M059J (cell line): ENCODE results near the gene MAML3. TPM values are rescaled to one million over a fixed set of nuclear protein-coding genes. Genes with fewer than 3 reads are reported as not detected.

Source experiments
- DNase-seq: peaks from one replicate; pipeline ENCODE4 v3.0.0-alpha.2; 2012; ENCODE audit warnings: low read depth
- total RNA-seq: library from RNA; depleted of rRNA; stranded (reverse); fragments of >200 nt; shearing (Covaris generic); gene quantifications from 2 replicates; pipeline ENCODE4 v1.2.3, GENCODE V29; 2014

The MAML3 gene
- total RNA-seq, 1 experiment from 2014 or later = 1.6 TPM

DNA sequence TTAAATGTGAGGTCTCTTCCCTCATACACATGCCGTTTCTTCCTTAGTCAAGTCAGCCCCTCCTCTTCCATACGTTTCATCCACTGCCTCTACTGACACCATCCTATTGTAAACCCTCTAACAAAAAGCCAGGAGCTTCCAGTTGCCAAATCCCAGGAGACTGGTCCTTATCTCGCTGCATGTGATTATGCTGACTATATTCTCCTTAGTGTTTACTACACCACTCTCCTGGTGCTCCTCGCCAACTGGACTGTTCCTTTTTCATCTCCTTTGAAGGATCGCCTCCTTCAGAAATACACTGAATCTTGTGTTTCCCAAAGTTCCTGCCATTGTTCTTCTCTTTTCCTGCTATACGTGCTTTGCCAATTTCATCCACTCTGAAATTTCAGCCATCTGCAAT is 27.7 kb downstream of the MAML3 start:
- DNase-seq = no peak

DNA sequence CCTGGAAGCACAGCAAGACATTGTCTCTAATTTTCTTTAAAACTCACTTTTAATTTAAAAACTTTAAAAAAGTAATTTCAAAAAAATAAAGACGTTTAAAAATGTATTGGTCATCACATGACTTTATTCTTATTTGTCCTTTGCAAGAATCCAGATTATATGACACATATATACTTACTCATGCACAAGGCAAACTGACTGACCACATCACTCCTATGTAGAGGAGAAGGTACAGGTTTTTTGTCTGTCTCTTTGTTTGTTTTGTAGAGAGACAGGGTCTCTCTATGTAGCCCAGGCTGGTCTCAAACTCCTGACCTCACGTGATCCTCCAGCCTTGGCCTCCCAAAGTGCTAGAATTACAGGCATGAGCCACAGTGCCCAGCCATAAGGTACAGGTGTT is 28.6 kb downstream of the MAML3 start:
- DNase-seq = no peak

DNA sequence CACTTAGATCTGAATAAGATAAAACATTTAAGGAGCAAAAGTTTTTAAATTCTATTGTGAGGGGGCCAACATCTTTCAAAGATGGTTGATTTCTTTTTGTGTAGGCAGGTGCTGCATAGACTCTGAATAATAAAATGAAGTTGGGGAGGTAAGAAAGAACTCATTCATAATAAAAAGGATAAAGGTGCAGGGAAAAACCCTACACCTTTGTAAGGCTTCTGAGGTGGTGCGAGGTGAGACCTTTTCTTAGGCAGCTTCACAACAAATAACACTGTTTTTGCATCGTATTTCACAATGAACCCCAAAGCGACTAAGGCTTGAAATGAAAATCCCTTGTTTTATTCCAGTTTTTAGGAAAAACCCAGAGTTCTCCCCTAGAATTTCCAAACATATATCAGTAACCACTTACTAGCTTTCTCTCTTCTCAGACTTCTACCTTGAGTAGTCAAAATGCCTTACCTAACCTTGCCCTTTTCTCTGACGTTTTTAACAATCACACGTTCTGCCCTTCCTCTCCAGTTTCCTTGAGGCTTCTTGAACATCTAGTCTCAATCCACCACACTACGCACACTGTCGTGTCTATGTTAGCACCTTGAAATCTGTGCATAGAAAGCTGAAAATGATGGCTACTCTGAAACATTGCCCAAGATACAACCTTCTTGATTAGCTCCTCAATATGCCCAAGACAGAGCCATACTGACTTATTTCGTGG is 30.2 kb downstream of the MAML3 start:
- no peak for DNase-seq

DNA sequence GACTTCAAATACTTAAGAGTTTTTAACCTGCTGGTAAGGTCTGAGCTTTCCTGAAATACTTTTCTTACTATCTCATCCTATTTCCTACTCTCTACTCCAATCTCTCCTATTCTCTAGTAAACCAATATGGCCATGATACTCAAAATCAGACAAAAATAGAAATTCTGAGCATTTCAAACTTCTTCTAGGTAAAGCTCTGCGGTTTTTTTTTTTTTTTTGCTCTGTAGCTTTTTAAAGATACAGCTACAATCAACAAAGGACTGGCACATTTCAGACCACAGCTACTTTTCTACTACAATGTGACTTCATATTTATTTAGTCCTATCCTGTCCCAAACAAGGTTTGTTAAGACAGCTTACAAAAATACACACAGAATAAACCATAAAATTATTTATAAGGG is 31.1 kb downstream of the MAML3 start:
- no peak for DNase-seq

DNA sequence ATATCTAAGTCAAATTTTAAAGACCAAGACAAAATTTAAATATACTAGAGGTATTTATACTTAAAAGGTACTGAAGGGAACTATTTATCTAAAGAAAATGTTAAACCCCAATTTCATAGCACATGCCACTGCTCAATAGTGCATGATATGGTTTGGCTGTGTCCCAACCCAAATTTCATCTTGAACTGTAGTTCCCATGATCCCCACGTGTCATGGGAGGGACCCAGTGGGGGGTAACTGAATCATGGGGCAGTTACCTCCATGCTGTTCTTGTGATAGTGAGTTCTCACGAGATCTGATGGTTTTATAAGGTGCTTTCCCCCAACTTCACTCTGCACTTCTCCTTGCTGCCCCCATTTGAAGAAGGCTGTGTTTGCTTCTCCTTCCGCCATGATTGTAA is 32.3 kb downstream of the MAML3 start:
- DNase-seq = no peak

DNA sequence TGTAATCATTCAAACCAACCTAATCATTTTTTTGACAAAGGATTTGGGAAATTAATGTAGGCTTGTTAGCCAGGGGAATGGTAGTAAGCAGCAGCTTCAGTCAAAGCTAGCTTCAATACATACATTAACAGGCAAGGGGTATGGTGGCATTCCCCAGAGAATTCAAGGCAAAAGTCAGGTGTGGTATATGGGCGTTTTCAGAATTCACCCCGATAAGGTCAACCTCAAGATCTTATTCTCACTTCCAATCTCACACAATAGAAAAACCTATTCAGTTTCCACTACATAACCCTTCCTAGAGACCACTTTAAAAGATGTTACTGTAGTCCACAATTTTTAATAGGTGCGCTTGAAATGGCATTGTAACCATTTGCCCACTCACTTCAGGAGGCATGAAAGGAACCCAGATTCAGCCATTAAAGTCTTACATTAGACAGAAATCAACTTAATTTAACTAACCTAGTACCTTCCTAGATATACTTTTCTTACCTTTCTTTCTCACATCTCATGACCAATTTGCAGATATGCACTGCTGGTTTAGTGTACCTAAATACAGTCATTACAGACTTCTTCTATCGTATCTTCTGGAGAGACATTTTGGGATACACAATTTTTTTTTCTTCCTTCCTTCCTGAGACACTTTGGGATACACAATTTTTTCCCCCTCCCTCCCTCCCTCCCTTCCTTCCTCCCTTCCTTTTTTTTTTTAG is 34.9 kb downstream of the MAML3 start:
- DNase-seq = no peak

DNA sequence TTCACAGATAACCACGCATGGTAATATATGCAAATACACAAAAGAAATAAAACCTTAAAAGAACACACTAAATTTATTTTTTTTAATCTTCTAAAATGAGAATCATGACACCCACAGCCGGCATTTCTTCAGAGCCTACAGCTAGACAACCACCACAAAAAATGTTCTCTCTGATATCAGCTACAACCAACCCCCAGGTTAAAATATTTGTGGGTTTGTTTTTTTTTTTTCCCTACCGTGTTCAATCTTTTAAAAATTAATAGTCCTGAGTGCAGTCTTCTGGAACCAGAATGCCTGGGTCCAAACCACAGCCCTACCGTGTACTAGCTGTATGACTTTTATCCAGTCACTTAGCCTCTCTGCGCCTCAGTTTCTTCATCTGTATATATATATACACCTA is 36.0 kb downstream of the MAML3 start:
- DNase-seq = no peak

DNA sequence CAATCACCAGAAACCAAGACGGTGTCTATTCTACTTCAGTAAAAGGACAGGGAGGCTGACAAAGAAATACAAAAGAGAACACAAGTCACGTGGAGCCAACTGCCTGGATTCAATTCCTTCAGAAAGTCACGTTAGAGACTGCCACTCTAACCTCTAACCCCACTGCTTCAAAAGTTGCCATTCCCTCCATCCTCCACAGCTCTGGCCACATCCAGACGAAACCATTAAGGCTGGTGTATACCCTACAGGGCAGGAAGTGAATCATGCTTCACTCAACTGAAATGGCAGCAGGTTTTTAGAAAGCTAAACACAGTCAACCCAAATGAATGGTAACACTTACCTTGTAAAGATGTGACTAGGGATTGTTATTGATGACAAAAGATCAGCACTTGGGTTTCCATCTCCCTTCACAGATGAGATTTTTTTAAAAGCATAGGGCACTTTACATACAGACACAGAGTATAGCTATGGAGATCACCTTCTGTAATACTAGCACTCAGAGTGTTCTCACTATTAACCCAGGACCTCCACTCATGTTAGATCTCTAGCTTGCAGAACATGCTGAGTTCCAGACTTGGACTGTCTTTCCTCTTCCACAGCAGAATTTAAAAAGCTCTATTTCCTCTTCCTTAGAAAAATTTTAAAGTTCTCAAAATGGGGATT is 37.4 kb downstream of the MAML3 start:
- DNase-seq = peak; percentile 83

DNA sequence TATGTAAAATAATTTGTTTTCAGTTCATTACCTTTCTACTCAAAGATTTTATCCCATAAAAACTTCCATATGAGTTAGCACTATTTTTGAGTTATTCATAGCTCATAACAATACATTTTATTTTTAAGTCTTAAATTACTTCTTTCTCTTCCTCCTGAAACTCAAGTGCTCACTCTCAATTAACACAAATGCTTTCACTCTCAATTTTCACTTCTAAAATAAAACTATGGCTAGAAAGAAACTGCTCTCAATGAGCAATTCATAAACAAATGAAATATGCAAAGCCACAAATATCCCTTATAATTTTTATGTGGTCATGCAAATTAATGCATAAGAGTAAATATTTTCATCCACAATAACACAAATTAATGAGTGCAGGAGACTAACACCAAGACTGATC is 38.8 kb downstream of the MAML3 start:
- DNase-seq = no peak

DNA sequence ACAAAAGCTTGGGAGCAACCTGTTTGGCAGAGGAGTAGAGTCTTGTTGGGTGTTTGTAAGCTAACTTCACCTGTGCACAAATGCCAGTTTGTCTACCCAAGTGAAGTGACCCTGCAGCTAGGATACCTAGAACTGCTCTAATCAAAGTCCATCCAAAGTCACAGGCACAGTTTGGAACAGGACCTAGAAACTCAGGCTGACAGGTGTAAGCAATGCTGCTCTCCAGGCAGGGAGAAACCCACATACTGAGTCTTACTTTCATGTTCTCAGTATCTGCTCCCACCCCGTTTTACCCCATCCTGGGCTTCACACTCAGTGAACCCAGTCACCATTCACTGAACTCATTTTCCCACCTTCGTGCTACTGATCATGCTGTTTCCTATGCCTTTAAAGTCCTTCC is 40.3 kb downstream of the MAML3 start:
- DNase-seq = no peak

DNA sequence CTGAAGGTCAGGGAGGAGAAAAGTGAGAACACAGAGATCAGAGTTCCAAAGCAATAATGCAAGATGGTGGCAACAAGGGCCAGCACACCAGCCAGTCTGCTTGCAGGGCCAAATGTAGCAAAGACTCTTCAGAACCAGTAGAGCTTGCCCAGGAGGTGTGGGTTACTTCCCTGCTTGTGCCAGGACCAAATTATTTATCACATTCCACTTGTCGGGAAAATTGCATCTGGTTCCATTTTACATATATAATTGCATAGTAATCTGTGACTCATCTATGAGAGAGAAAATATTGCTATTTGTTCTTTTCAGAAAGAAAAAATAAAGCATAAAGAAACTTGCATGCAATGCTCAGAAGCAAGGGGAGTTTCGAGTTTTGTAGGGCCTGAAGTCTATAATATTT is 41.4 kb downstream of the MAML3 start:
- no peak for DNase-seq

DNA sequence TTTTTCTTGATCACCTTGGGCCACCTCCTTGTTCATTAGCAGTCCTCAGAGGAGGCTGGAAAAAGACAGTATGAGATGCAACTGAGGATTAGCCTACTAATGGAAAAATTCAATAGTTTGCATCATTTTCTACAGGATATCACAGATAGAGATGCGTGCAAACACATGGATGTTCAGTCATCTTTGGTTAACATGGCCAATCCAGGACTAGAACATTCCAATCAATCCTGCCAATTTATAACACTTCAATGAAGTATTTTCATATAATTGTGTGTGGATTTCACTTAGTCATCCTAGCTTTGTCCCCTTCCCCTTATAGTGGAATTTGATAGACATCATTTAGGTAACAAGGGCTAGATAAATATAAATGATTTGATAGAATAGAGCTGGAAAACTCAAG is 42.7 kb downstream of the MAML3 start:
- DNase-seq = no peak

DNA sequence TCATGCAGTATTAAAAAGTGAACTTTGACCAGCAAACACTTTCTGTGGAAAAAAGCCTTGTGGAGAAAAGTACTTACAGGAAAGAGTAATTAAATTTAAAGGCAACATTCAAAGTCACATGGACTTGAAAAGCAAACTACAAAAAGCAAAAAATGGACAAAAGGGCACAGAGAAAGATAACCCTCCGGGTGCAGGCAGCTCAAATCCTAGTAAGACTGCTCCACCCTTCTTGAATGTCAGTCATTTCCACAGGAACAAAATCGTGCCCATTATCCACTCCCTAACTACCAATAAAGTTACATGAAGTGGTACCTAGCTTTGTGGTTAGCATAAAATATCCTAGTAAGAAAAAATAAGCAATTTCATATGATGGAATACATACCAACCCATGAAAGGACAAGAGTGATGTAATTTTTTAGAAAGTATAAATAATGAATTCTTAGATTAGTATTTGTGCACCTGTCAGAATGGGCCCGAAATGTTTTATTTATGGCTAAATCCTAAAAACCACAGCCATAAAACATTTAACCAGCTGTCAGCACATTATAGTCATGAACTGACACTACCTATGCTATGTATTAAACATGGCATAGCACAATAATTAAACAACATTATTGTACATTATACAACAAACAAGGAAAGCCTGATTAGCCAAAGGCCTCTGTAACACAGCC is 43.3 kb downstream of the MAML3 start:
- DNase-seq = no peak

DNA sequence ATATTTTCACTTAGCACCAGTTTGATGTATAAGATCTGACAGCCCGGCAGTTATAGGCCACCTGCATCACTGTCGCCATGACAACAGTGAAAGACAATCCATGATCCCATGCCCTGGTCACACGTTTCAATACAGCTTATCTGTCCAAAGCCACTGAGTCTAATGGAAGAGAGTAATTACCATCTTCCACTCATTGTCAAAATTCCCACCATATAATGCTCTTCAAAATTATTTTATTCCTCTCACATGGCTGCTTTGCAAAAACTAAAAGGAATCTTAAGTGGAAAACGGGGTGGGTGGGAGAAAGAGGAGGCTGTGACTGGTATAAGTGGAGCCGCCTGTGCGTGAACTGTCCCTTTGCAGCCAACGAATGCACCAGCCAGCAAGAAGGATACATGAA is 44.2 kb downstream of the MAML3 start:
- DNase-seq = no peak

DNA sequence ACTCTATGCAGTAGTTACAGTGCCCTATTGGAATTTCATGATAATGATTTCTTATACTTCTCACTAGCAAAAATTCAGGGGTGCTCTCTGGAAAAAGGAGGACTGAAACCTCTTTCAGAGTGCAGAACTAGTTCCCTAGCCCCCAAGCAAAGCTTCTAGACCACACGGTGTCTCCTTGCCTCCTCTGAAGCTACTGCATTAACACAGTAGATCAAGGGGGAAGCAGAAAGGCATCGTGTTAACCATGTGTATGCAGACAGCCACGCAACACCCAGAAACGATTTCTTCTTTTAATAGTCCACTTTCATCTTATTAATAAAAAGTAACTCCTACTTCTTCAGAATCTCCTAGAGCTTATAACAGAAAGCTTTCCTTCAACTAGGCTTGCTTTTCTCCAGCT is 44.7 kb downstream of the MAML3 start:
- no peak for DNase-seq

DNA sequence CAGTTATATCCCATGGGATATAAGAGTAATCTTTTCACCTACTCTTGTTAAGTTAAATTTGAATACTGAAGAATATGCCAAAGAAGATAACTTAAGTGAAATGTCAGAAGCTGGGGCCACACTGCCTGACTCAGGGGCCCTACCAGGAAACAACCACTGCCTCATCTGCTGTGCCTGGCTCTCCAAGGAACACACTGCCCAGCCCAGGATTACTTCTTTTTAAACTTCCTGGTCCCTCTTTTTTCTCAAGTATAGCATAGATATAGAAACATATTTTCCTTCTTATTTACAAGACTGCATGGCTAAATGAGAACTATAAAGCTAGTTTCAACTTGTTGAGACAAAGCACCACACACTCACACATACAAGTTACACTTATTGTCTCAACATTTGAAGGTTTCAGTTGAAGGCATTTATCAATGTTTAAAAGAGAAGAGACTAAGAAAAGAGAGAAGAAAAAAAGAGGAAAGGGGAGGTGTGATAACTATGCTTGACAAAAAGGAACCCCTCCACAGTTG is 45.2 kb downstream of the MAML3 start:
- no peak for DNase-seq

DNA sequence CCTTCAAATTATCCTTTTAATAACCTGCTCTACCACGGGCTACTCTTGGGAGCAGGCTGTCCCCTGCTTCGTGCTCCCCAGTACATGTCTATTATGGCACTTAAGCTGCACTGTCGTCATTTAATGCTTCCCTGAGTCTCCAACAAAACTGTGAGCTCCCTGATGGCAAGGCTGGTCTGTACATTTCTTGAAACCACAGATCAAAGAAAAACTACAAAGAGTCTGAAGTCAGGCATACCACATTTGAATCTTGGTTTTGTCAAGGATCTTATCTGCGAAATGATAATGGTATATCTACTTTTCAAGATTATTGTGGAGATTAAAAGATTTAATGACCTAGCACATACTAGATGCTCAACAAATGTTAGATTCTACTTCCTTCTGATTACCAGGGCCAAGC is 45.7 kb downstream of the MAML3 start:
- no peak for DNase-seq

DNA sequence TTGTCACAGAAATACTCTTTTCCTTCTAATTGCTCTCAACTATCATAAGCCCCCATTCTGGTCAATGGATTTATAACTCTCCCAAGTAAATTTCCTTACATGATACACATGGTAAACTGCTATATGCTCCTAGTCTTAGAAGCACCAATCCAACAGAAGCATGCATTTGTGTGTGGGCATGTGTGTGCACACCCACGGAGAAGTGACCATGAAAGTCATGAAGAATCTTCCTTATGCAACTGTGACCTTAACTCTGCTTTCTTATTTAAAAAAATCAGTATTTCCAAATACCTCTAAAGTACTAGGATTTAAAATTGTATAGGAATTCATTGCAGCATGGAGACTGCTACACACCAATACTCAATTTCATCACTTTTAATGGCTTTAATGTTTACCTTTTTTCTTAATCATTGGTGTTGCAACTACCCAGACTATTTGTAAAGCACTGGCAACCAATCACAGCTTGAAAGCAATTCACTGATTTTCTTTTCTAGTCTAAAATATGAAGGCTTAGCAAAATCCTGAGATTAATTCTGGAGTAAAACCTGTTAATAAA is 47.6 kb downstream of the MAML3 start:
- no peak for DNase-seq

DNA sequence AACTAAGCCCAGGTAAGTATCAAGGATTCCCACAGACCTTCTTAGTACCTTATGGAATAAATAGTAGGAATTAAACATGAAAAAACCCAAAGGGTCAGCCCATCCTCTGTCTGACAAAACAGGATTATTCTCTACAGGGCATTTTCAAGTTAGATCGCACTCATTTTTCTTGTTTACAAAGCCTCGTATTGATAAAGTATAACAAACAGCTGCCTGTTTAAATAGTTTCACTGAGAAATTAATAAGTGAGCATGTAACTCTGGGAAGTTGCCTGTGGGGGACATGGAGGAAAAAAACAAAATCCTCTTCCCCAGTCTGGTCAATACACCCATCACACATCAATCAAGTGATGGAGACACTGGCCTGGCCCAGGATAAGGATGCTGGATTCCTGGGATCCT is 48.5 kb downstream of the MAML3 start:
- no peak for DNase-seq

DNA sequence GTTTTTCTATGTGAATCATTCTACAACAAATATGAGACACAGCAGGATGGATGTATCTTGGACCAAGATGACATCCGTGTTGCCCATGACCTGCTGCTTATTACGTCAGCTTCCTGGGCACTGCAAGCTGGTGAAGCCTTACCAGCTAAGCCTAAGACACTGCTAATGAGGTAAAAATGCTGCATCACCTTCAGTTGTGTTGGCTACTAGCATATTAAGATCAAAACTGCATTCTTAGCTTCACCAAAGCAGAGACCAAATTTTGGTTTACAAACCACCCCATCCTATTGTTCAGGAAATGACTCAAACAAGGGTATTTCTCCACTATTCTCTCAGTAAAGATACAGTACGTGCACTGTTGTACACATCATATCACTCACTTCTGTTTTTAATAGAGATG is 50.3 kb downstream of the MAML3 start:
- DNase-seq = peak; percentile 82

DNA sequence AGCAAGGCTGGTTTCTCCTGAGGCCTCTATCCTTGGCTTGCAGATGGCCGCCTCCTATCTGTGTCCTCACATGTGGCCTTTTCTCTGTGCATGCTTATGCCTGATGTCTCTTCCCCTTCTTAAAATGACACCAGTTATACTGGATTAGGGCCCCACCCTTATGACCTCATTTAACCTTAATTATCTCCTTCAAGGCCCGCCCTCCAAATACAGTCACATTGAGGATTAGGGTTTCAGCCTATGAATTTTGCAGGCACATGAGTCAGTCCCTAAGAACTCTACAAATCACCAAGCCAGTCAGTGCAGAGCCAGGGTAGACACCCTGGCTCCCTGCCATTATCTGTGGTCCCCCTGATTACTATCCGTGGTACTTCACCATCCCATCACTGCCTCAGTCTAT is 51.6 kb downstream of the MAML3 start:
- peak; percentile 41 for DNase-seq

DNA sequence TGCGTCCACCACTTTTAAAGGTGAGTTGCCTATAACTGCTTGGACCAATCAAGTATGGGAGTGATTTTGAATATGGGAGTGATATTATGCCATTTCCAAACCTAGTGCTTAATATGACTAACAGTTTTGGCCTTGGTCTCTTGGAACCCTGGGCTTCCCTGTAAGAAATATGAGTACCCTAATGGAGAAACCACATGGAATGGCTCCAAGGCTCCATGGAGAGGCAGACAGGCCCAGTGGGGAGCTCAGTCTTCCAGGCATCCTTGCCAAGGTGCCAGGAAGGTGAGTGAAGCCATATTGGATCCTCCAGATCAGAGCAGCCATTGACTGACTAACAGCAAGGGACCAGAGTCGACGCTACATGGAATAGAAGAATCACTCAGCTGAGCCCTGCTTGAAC is 53.2 kb downstream of the MAML3 start:
- peak; percentile 42 for DNase-seq
